Choroid plexus epithelial cell (primary cell): ENCODE data around the gene GJB6.

Experiments
- DNase-seq: peaks from one replicate; pipeline ENCODE4 v3.0.0-alpha.2; 2010; ENCODE audit warnings: low read depth
- H3K4me3 ChIP-seq: 2 replicates; pipeline ENCODE4 v1.5.1; 2011; ENCODE audit warnings: low read depth, mild to moderate bottlenecking, control low read depth, low read length, moderate library complexity
- TF ChIP-seq, protein P1 (sequence below): conservative IDR thresholded peaks from 2 replicates; pipeline ENCODE4 v1.5.1; 2011; ENCODE audit warnings: low read depth, mild to moderate bottlenecking, control low read depth, inconsistent platforms, low read length, moderate library complexity

Gene GJB6

DNA sequence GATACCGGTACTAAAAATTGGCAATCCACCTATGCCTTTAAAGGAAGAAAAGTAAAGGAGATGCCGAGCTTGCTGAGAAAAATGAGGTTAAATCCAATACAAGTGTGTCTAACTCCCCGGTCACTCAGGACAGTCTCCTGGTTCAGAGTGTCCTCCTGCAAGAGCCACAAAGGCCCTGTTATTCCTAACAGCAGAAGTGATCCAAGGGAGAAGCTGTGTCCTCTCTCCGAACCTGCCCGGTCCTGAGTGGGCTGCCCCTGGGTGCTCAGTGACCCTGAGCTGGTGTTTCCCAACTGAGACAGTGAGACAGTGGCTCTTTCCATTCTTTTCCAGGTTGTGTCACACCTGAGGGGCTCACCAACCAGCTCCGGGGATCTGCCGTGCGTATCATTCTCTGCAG lies 4.8 kb downstream of the GJB6 start:
- TF ChIP-seq, protein P1, sequence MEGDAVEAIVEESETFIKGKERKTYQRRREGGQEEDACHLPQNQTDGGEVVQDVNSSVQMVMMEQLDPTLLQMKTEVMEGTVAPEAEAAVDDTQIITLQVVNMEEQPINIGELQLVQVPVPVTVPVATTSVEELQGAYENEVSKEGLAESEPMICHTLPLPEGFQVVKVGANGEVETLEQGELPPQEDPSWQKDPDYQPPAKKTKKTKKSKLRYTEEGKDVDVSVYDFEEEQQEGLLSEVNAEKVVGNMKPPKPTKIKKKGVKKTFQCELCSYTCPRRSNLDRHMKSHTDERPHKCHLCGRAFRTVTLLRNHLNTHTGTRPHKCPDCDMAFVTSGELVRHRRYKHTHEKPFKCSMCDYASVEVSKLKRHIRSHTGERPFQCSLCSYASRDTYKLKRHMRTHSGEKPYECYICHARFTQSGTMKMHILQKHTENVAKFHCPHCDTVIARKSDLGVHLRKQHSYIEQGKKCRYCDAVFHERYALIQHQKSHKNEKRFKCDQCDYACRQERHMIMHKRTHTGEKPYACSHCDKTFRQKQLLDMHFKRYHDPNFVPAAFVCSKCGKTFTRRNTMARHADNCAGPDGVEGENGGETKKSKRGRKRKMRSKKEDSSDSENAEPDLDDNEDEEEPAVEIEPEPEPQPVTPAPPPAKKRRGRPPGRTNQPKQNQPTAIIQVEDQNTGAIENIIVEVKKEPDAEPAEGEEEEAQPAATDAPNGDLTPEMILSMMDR: no peak
- DNase-seq: no peak
- no peak overlapping the region for H3K4me3 ChIP-seq

DNA sequence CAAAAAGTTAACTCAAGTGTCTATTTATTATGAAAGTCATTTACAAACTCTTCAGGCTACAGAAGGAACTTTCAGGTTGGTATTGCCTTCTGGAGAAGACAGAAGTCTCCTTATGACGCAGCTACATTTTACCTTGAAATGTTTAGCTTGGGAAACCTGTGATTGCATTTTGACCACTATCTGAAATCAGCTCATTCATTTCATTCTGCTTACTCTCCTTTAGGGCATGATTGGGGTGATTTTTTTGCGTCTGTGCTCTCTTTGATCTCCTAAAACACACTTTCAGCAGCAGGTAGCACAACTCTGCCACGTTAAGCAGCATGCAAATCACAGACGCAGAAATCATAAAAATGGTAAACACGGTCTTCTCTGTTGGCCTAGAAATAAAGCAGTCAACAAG lies 9.6 kb downstream of the GJB6 start:
- no peak for DNase-seq
- H3K4me3 ChIP-seq: no peak overlapping the region
- TF ChIP-seq, protein P1: no peak

DNA sequence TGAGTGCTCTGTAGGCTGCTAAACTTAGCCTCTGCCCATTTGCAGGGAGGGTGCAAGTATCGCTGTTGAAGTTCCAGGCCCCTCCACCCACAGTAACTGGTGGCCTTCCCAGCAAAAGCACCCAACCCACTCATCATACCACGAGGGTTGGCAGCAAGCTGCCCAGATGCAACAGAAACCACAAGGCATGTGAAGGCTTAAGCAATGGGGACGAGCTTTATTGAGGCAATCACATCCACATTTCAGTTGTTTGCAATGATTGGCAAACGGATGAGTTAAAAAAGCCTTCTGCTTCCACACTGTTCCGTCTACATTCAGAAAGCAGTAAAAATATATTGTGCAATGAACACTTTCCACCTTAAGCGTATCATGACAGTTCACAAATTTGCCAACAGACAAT lies 10.3 kb downstream of the GJB6 start:
- no peak for DNase-seq
- TF ChIP-seq, protein P1: no peak
- H3K4me3 ChIP-seq: no peak overlapping the region

DNA sequence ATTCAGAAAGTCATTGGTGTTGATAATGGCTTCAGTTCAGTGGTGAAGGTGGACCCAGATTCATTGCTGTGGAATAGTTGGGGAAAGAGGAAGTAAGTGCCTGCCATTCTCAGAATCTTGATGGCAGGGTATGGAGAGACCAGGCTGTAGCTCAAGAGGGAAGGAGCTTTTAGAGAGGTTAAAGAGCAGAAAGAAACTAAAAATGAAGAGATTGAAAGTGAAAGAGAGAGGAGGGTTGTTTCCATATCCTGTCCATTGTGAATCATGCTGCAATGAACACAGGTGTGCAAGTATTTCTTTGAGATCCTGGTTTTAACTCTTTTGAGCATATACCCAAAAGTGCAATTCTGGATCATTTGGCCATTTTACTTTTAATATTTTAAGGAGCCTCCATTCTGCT lies 12.5 kb downstream of the GJB6 start:
- DNase-seq: no peak
- TF ChIP-seq, protein P1: no peak
- H3K4me3 ChIP-seq: no peak overlapping the region

DNA sequence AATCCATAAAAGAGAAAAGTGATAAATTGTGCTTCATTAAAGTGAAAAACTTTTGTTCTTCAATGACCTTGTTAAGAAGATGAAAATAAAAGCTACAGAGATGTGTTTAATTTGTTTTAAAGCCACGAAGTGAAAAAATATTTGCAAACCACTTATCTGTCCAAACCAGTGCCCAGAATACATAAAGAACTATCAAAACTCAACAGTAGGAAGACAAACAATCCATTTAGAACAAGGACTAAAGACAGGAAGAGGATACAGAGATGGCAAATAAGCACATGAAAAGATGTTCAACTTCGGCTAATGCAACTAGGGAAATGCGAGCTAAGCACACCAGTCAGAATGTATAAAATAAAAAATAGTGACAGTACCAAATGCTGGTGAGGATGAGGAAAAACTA lies 15.0 kb downstream of the GJB6 start:
- TF ChIP-seq, protein P1: no peak
- no peak for DNase-seq
- no peak overlapping the region for H3K4me3 ChIP-seq

DNA sequence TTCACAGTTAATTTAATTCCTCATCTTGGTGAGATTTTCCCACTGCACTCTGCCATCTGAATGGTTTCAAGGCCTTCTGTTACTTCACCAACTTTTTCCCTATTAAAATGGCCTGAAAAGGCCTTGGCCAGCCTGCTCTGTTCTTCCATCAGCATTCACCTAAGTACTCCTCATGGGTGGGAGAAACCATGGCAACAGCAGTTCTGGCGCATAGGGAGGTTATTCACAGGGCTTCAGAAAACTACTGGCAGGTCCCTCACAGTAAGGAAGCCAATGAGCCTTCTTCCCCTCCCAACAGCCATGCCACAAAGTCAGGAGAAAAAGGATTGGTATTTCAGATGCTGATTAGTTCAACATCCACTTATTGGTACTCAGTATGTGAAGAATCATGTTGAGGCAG lies 22.2 kb downstream of the GJB6 start:
- no peak for DNase-seq
- no peak overlapping the region for H3K4me3 ChIP-seq
- TF ChIP-seq, protein P1: no peak

DNA sequence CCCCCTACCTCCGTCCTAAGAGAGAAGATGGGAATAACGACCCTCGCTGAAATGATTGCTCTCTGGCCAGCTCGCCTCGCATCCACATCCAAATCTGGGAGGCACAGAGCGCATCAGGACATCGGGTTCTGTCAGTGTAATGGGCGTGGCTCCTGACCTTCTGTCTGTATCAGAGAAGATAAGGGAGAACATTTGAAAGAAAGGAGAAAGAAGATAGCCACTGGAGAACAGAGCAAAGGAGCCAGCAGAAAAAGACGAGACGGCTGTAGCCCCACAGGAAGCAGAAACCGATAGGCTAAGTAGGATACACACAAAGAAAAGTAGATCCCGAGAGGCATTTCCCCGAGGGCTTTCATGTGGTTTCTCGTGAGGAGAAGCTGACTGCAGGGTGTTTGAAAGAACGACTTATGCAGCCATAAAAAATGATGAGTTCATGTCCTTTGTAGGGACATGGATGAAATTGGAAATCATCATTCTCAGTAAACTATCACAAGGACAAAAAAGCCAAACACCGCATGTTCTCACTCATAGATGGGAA lies 25.4 kb downstream of the GJB6 start:
- no peak for DNase-seq
- no peak overlapping the region for H3K4me3 ChIP-seq
- TF ChIP-seq, protein P1: no peak
